Heart right ventricle (tissue), 16 donors: ENCODE data around the gene FAF1. TPM values are rescaled to one million over a fixed set of nuclear protein-coding genes. Genes with fewer than 3 reads are reported as not detected.

Source experiments
- ATAC-seq, 8 donors: fragments of 200-7000 bp; cut with Tn5 transposase; one replicate each; pipeline ENCODE4 v1.9.1; 2020; ENCODE audit warnings: mild to moderate bottlenecking in 8 of 8, moderate library complexity in 8 of 8, moderate number of reproducible peaks in 1 of 8
- DNase-seq, 2 donors: peaks; one replicate each; pipeline ENCODE4 v3.0.0-alpha.2; 2020
- H3K27ac ChIP-seq, 10 donors: fragments of 200-600 bp; sonication (generic) in 2 of 10; one replicate each; pipeline versions ENCODE4 v1.5.0 to v1.8.0; 2020 to 2022; ENCODE audit warnings: mild to moderate bottlenecking in 3 of 10
- H3K27me3 ChIP-seq, 7 donors: fragments of 200-600 bp; one replicate each; pipeline ENCODE4 v1.8.0; 2021 to 2022; ENCODE audit warnings: mild to moderate bottlenecking in 2 of 7
- H3K36me3 ChIP-seq, 9 donors: fragments of 200-600 bp; sonication (generic) in 1 of 9; one replicate each; pipeline versions ENCODE4 v1.5.0 to v1.8.0; 2020 to 2022; ENCODE audit warnings: mild to moderate bottlenecking in 2 of 9
- H3K4me1 ChIP-seq, 9 donors: fragments of 200-600 bp; sonication (generic) in 1 of 9; one replicate each; pipeline versions ENCODE4 v1.5.0 to v1.8.0; 2020 to 2022; ENCODE audit warnings: mild to moderate bottlenecking in 4 of 9
- H3K4me3 ChIP-seq, 10 donors: fragments of 200-600 bp; sonication (generic) in 2 of 10; one replicate each; pipeline versions ENCODE4 v1.5.0 to v1.8.0; 2020 to 2022; ENCODE audit warnings: mild to moderate bottlenecking in 7 of 10, moderate library complexity in 2 of 10
- H3K9me3 ChIP-seq, 11 donors: fragments of 200-600 bp in 10 of 11; sonication (generic) in 2 of 11; one replicate each; pipeline versions ENCODE4 v1.5.0 to v1.8.0; 2013 to 2022; ENCODE audit warnings: mild to moderate bottlenecking in 2 of 11, control low read depth in 1 of 11, moderate library complexity in 1 of 11
- CTCF ChIP-seq, 9 donors: fragments of 200-600 bp; sonication (generic) in 2 of 9; IDR thresholded peaks; one replicate each; pipeline versions ENCODE4 v1.5.0 to v1.8.0; 2021 to 2022; ENCODE audit warnings: antibody characterized with exemption in 9 of 9, mild to moderate bottlenecking in 5 of 9, moderate library complexity in 1 of 9
- WGBS, 2 donors: extraction: QIAGEN DNeasy Blood & Tissue Kit; methylation state at CpG; one replicate each; pipeline ENCODE4 v1.1.7; 2013; ENCODE audit warnings: inconsistent platforms in 1 of 2; 5-methylcytosine and 5-hydroxymethylcytosine counted together
- intact Hi-C, 10 donors: fragments of 100-400 bp; cut with DNase I; formaldehyde crosslinking; loops; one replicate each; pipeline versions ENCODE4 v1.11.1 to v1.14.2; 2022
- polyA plus RNA-seq, 2 donors: library from polyadenylated mRNA; stranded (reverse); fragments of 200-250 nt; gene quantifications; one replicate each; pipeline ENCODE4 v1.2.3, GENCODE V29; 2013
- total RNA-seq, 10 donors: library from RNA; stranded (reverse); fragmentation: NEBNext Ultra II Directional in 3 of 10; extraction: Animal tissue kit (Norgen Biotek cat#: 25700) in 3 of 10; gene quantifications; one replicate each; pipeline versions ENCODE4 v1.2.1 to v1.2.4, GENCODE V29; 2021 to 2023
- donor health status: Arrhythmogenic right ventricular cardiomyopathy.
- donor health status: ischemic (EF 13 %, LVEDD 7.1; RV severe dilation, severe dysfunction).
- donor health status: healthy with polysubstance abuse.
- donor health status: DM: no; HTN: yes; CAD: no.
- donor health status: DM: no; HTN: no; CAD: no.
- donor health status: ischemic (EF 25% LVEDD 6.9; RV normal size, moderate dysfunction).
- donor health status: ischemic (EF 25% LVEDD 5.7; RV mildly dilated, moderate dysfunction).
- donor health status: healthy.
- donor health status: DM: yes; HTN: yes; CAD: no.
- donor health status: Ischemic cardiomyopathy.
- donor health status: ischemic (EF 35%, LVEDD 5.7; RV mildly dilated, moderate dysfunction).
- donor health status: nonischemic (EF 11% LVEDD 7.7; RV severe dilation, severe dysfunction).
- donor health status: DM: yes; HTN: yes; CAD: no.
- donor health status: PGD.
- donor health status: ischemic (EF 29% LVEDD 5.4; RV normal size, mild dysfunction).
- donor health status: nonischemic (EF 23%, LVEDD 6.1; RV moderate dilation, normal function).

Gene FAF1
- total and polyA plus RNA-seq, 12 donors: 30.9 to 102 (median 88.9) TPM

DNA sequence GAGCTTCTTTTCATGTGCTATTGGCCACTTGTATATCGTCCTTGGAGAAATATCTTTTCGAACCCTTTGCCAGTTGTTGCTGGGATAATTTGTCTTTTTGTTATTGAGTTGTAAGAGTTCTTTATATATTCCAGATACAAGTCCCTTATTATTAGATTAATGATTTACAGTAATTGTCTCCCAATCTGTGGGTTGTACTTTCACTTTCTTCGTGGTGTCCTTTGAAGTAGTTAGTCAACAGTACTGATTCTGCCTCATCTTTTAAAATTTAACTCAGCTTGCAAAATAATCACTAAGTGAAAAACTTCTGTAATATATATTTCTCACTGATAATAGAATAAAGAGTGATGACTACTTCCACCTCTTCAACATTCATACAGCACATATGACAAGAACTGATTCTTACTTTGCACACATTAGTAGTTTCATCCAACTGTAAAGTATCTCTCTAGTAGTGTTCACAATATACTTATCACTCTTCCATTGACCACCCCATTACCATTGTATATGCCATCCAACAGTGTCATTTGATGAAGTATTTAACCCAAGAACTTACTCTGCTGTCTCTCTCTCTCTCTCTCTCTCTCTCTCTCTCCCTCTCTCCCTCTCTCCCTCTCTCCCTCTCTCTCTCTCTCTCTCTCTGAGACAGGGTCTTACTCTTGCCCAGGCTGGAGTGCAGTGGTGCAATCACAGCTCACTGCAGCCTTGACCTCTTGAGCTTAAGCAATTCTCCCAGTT, 432.6 kb downstream of the FAF1 start:
- Histone ChIP-seq H3K27ac (no peak overlapping the region), H3K9me3 (peaks cover 0 to 18% (median 10%) of the 10 kb centered on the region in 11 donors), H3K27me3 (no peaks in the 10 kb centered on the region), H3K36me3 (peaks cover 0 to 53% (median 7%) of the 10 kb centered on the region in 9 donors), H3K4me1 (no peaks in the 10 kb centered on the region), H3K4me3 (no peak overlapping the region)
- ATAC-seq (no peak), DNase-seq (no peak)
- intact Hi-C loops: no loop called here
- 97 to 98% methylated on average over 3 of the region's 3 CpGs for WGBS, 2 donors
- TF ChIP-seq CTCF (IDR thresholded peaks at IDR 0.05): no peak

- no peak overlapping the region for H3K4me3 ChIP-seq
- peaks cover 0 to 18% (median 10%) of the 10 kb centered on the region in 11 donors for H3K9me3 ChIP-seq
- DNase-seq (no peak), ATAC-seq (no peak)
- H3K27me3 ChIP-seq: no peaks in the 10 kb centered on the region
- 95 to 100% methylated on average over 1 of the region's 1 CpG for WGBS, 2 donors
- intact Hi-C loops: no loop called here
- TF ChIP-seq CTCF (IDR thresholded peaks at IDR 0.05): no peak
- no peaks in the 10 kb centered on the region for H3K4me1 ChIP-seq
- H3K27ac ChIP-seq: no peak overlapping the region
- peaks cover 0 to 54% (median 7%) of the 10 kb centered on the region in 9 donors for H3K36me3 ChIP-seq
Measured at GRCh38 chr1:50526431-50526830, 433.6 kb downstream of the FAF1 start.

GRCh38 chr1:50523548-50523947, 436.5 kb downstream of the FAF1 start:
- H3K27ac ChIP-seq: no peak overlapping the region
- peaks cover 0 to 18% (median 10%) of the 10 kb centered on the region in 11 donors for H3K9me3 ChIP-seq

GRCh38 chr1:50522691-50523342, 437.2 kb downstream of the FAF1 start:
- WGBS, 2 donors: 96 to 97% methylated on average over 1 of the region's 1 CpG
- no peak for TF ChIP-seq CTCF (IDR thresholded peaks at IDR 0.05)
- intact Hi-C loops: no loop called here
- peaks cover 0 to 54% (median 7%) of the 10 kb centered on the region in 9 donors for H3K36me3 ChIP-seq
- H3K4me1 ChIP-seq: no peaks in the 10 kb centered on the region
- H3K27me3 ChIP-seq: no peaks in the 10 kb centered on the region
- no peak overlapping the region for H3K27ac ChIP-seq
- DNase-seq (no peak), ATAC-seq (no peak)
- peaks cover 0 to 18% (median 10%) of the 10 kb centered on the region in 11 donors for H3K9me3 ChIP-seq
- H3K4me3 ChIP-seq: no peak overlapping the region

More at GRCh38 chr1:50523548-50523947, 436.5 kb downstream of the FAF1 start:
- no peak for ATAC-seq
- intact Hi-C loops: no loop called here
- DNase-seq: no peak
- no peak for TF ChIP-seq CTCF (IDR thresholded peaks at IDR 0.05)
- H3K27me3 ChIP-seq: no peaks in the 10 kb centered on the region
- no peak overlapping the region for H3K4me3 ChIP-seq
- peaks cover 0 to 61% (median 7%) of the 10 kb centered on the region in 9 donors for H3K36me3 ChIP-seq
- H3K4me1 ChIP-seq: no peaks in the 10 kb centered on the region
- WGBS, 2 donors: 98 to 99% methylated on average over 3 of the region's 3 CpGs
